Natural killer cell treated with Interleukin-12 subunit alpha and Interleukin-12 subunit beta and Interleukin-15 and Interleukin-18, amount 100 ng/mL, for 72 hours (primary cell): ENCODE results near the gene CNNM3. TPM values are rescaled to one million over a fixed set of nuclear protein-coding genes. Genes with fewer than 3 reads are reported as not detected.

ENCODE experiments used
- ATAC-seq, 2 donors: fragments of 150-1000 bp; cut with Tn5 transposase in 1 of 2; sonication (Bioruptor Pico), chemical (Tn5 transposase) in 1 of 2; 2 replicates each; pipeline ENCODE4 v1.10.0; 2021
- DNase-seq: peaks from one replicate; pipeline ENCODE4 v3.0.0; 2022; ENCODE audit warnings: low spot score
- H3K27ac Mint-ChIP-seq, 2 donors: 1 replicate in 1 of 2; 2 replicates in 1 of 2; pipeline ENCODE4 v1.8.0; 2022; ENCODE audit warnings: mixed read lengths in 2 of 2, mild to moderate bottlenecking in 1 of 2, moderate library complexity in 1 of 2
- H3K27me3 Mint-ChIP-seq, 2 donors: 1 replicate in 1 of 2; 2 replicates in 1 of 2; pipeline ENCODE4 v1.8.0; 2022; ENCODE audit warnings: mixed read lengths in 2 of 2
- H3K36me3 Mint-ChIP-seq: one replicate; pipeline ENCODE4 v1.8.0; 2022; ENCODE audit warnings: mixed read lengths
- H3K4me1 Mint-ChIP-seq, 2 donors: 1 replicate in 1 of 2; 2 replicates in 1 of 2; pipeline ENCODE4 v1.8.0; 2022; ENCODE audit warnings: low read depth in 2 of 2, mixed read lengths in 2 of 2, mild to moderate bottlenecking in 1 of 2
- H3K4me3 Mint-ChIP-seq: one replicate; pipeline ENCODE4 v1.8.0; 2022; ENCODE audit warnings: mixed read lengths
- H3K9me3 Mint-ChIP-seq: 2 replicates; pipeline ENCODE4 v1.8.0; 2022; ENCODE audit warnings: mixed read lengths
- total RNA-seq, 2 donors: library from RNA; stranded (reverse); gene quantifications; one replicate each; pipeline ENCODE4 v1.2.3, GENCODE V29; 2022

Gene CNNM3
- total RNA-seq, 2 donors from 2014 or later, result 15.7 to 32.9 TPM

DNA sequence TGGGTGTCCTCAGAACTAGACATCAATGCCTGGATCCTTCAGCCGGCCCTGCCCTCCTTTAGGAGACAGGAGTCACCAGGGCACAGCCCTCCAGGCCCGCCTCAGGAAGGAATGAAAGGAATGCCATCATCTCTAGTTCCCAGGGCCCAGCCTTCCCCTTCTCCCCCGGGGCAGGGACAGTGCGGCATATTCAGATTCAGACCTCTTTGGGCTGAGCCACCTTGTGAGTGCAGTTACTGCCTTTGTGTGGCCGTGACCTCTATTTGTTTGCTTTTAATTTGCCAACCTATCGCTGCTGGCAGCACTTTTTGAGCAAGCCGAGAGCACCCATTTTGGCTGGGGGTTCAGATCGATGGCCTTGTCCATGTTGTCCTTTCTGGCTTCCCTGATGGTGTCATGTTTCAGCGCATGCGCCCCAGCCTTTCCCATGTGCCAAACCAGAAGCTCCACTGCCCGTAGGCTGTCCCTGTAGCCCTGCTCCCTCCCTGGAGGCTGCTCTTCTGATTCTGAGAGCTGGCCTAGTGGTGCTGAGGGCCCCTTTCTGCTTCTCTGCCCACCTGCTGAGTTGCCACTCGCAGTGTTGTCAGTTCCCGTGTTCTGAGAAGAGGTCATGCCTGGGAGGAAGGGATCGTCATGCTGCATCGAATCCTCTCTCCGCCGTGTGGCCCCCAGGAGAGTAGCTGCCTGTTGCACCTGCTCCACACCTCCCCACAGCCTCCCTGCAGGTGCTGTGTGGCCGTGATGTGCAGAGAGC is 16.9 kb downstream of the CNNM3 start:
- Mint-ChIP-seq H3K4me3 (no peak overlapping the region), H3K36me3 (peaks cover 16% of the 10 kb centered on the region), H3K27me3 (no peaks in the 10 kb centered on the region), H3K4me1 (no peaks in the 10 kb centered on the region), H3K9me3 (no peaks in the 10 kb centered on the region), H3K27ac (no peak overlapping the region)
- ATAC-seq, result no peak
- DNase-seq, result no peak

DNA sequence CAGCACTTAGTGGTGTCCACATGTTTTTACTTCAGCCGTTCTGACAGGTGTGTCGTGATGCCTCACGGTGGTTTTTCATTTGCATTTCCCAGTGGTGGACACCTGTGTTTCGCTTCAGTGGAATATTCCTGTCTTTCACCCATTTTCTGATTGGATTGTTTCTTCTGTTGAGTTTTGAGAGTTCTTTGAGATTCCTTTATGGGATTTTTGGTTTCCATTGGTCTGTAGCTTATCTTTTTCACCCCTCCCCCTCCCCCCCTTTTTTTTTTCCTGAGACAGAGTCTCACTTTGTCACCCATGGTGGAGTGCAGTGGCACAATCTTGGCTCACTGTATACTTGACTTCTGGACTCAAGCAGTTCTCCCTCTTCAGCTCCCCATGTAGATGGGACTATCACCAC is 19.8 kb downstream of the CNNM3 start:
- no peaks in the 10 kb centered on the region for H3K27me3 Mint-ChIP-seq
- H3K36me3 Mint-ChIP-seq, result peaks cover 4% of the 10 kb centered on the region
- DNase-seq (no peak), ATAC-seq (no peak)
- no peak overlapping the region for H3K27ac Mint-ChIP-seq
- H3K4me3 Mint-ChIP-seq, result no peak overlapping the region
- H3K9me3 Mint-ChIP-seq, result no peaks in the 10 kb centered on the region
- H3K4me1 Mint-ChIP-seq, result peaks cover 0 to 6% of the 10 kb centered on the region in 2 donors

DNA sequence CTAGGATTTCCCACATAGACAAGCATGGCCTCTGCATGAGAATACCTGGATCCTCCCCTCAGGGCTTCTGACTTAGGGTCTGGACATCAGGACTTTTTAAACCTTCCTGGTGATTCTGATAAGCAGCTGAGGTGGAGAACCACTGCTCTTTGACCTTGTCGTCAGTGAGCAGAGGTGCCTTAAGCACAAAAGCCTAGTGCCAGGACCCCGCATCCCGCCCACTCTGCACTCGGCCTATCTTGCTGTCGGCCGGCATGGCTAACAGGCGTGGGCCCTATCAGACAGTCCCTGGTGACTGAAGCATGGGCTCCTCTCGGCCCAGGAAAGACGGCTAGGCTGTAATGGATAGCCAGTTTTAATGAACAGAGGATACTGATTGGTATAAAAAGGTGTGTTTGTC is 21.5 kb downstream of the CNNM3 start:
- H3K27ac Mint-ChIP-seq, result no peak overlapping the region
- DNase-seq (no peak), ATAC-seq (no peak)
- peaks cover 0 to 6% of the 10 kb centered on the region in 2 donors for H3K4me1 Mint-ChIP-seq
- no peaks in the 10 kb centered on the region for H3K36me3 Mint-ChIP-seq
- H3K4me3 Mint-ChIP-seq, result no peak overlapping the region
- no peaks in the 10 kb centered on the region for H3K9me3 Mint-ChIP-seq
- H3K27me3 Mint-ChIP-seq, result no peaks in the 10 kb centered on the region

DNA sequence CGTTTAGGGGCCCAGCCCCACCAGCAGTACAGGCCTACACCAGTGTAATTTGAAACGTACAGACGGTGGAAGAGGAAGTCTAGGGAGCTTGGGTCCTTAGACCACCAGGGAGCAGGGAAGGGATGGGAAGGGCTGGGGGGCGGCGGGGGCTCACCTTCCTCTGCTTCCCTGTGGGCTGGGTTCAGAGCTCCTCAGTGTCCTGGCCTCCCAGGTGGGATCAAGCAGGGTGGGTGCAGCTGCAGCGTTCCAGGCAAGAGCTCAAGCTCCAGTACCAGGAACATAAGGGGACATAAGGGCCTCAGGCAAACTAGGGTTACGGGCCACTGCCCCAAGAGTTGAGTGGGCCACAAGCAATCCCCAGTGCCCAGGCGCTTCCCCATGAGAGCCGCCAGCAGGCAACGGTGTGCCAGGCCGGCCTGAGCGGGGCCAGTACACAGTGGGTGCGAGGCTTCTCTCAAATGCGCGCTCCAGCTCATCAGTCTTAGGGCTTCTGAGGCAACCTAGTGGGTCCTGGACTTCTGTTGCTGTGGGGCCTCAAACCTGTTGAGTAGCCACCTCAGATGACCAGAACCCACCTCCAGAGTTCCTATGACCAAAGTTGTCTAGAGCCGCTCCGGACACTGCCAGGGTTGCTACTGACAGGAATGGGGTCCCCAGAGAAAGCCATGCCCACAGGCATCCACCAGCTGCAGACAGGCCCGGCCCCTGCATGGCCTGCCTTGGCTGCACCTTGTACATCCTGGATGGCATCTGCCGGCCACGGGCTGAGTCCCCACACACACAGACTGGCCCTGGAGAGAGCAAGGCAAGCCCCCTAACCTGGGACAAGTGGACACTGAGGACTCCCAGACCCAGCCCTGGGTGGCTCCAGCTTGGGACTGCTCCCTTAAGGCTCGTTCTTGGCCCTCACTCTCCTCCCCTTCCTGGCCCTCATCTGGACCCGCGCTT is 22.6 kb downstream of the CNNM3 start:
- peaks cover 0 to 10% of the 10 kb centered on the region in 2 donors for H3K4me1 Mint-ChIP-seq
- H3K27me3 Mint-ChIP-seq, result no peaks in the 10 kb centered on the region
- DNase-seq, result no peak
- no peaks in the 10 kb centered on the region for H3K36me3 Mint-ChIP-seq
- ATAC-seq, result peak in 1 of 2 donors; percentile 2
- H3K4me3 Mint-ChIP-seq, result peak overlapping the region; percentile 60
- no peaks in the 10 kb centered on the region for H3K9me3 Mint-ChIP-seq
- no peak overlapping the region for H3K27ac Mint-ChIP-seq

DNA sequence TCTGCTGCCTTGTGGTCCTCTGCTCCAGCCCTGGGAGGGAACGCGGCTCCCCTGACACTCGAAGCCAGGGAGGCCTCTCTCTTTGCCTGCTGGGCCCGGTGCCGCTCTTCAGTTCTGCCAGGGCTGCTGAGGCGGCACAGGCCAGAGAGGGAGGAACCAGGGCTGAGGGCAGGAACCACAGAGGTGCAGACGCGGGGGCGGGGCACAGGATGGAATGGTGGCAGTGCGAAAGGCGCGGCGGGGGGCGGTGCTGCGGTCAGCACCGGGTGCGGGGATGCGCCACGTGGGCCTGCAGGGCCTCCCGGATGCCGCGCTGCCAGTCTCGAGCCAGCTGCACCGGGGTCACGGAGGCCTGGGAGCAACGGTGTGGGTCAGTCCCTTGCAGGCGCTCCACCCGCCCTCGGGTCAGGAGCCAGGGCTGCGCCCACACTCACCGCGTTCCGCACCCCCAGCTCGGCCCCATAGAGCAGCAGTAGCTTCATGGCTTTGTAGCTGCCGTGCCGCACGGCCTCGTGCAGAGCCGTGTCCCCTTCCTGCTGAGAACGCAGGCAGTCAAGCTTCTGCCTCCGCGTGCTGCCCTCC is 23.3 kb downstream of the CNNM3 start:
- Mint-ChIP-seq H3K9me3 (no peaks in the 10 kb centered on the region), H3K4me3 (peak overlapping the region; percentile 60), H3K4me1 (peaks cover 0 to 10% of the 10 kb centered on the region in 2 donors), H3K27me3 (no peaks in the 10 kb centered on the region), H3K36me3 (no peaks in the 10 kb centered on the region), H3K27ac (no peak overlapping the region)
- ATAC-seq, result peak; percentile 95 to 96
- DNase-seq, result peak; percentile 86

DNA sequence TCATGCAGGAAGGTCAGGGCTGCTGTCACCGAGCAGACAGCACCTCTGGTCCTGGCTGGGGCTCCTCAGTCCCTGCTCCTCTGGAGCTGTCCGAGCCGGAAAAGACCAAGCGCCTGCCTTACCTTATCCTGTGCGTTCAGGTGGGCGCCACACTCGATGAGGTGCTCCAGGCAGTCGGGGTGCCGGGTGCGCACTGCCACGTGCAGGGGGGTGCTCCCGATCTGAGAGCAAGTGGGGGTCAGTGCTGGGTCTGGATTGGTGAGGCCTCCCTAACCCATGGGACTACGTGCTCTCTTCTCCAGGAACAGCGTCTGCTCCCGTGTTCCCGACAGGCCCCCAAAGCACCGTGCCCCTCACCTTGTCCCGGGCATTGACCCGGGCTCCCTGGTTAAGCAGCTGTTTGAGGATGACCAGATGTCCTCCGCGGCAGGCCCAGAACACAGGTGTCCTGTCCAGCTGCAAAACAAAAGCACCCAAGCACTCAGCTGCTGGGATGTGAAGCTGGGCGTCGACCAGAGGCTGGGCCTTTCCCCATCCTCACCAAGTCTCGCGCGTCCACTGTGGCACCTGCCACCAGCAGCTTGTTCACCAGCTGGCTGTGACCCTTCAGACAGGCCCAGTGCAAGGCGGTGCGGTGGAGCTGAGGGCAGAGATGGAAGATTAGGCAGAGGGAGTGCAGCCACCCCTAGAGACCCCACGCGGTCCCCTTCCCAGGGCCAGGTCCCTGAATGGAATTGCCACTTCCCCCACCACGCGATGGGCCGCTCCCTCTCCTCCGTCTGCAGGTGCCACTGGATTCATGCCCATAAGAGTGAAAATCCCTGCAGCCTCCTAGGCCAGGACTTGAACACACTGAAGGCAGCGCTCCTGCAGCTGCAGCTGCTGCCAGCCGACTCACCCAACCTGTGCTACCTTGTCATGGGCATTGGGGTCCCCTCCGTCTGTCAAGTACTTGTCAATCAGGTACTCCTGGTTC is 24.1 kb downstream of the CNNM3 start:
- DNase-seq, result no peak
- Mint-ChIP-seq H3K4me3 (peak overlapping the region; percentile 36), H3K9me3 (no peaks in the 10 kb centered on the region), H3K4me1 (peaks cover 0 to 10% of the 10 kb centered on the region in 2 donors), H3K27ac (no peak overlapping the region), H3K27me3 (no peaks in the 10 kb centered on the region), H3K36me3 (no peaks in the 10 kb centered on the region)
- no peak for ATAC-seq

DNA sequence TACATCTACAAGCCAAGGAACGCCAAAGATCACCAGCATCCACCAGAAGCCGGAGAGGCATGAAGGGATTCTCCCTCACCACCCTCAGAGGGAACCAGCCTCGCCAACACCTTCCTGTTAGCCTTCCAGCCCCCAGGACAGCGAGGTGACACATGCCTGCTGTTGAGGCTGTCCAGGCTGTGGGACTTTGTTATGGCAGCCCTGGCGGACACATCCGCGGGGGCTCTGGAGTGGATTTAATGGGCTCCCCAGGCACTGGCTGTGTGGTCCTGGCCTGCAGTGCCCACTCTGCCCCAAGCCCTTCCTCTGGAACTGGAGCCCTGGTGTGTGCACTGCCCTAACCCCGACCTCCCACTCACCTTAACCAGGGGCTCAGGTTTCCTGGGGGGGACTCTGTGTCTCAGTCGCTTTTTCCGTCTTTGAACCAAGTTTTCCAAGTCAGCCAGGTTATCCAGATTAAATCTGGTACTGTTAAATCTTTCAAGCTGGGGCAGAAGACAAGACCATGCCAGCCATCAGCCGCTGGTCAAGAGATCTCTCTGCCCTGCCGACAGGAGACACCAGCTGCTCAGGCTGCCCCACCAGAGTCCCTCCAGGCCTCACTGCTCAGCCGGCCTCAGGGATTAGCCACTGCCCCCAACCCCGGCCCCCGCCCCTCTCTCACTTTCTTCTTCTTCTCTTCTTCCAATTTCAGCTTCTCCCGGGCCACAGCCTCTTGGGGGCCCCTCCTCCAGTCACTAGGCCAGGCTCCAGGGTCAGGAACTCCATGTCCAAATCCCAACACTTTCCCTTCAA is 25.8 kb downstream of the CNNM3 start:
- ATAC-seq (no peak), DNase-seq (no peak)
- Mint-ChIP-seq H3K4me3 (no peak overlapping the region), H3K9me3 (no peaks in the 10 kb centered on the region), H3K36me3 (no peaks in the 10 kb centered on the region), H3K27ac (no peak overlapping the region), H3K27me3 (no peaks in the 10 kb centered on the region), H3K4me1 (peaks cover 0 to 10% of the 10 kb centered on the region in 2 donors)

DNA sequence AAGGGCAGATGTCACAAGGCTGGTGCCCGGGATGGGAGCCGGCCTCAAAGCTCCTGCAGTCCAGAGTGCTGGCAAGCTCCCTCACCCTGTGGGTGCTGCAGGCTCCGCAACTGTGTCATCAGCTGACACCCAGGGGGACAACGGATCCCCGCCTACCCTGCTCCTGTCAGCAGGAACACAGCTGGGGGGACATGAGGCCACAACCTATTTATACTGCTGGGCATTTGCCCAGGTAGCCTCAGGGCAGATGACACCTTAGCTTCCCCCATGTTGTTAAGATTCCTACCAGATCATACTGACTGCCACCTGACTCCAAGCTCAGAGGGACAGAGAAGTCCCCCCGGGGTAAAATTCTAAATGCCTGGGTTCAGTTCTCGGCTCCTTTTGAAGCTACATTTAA is 26.5 kb downstream of the CNNM3 start:
- Mint-ChIP-seq H3K36me3 (no peaks in the 10 kb centered on the region), H3K27me3 (no peaks in the 10 kb centered on the region)

DNA sequence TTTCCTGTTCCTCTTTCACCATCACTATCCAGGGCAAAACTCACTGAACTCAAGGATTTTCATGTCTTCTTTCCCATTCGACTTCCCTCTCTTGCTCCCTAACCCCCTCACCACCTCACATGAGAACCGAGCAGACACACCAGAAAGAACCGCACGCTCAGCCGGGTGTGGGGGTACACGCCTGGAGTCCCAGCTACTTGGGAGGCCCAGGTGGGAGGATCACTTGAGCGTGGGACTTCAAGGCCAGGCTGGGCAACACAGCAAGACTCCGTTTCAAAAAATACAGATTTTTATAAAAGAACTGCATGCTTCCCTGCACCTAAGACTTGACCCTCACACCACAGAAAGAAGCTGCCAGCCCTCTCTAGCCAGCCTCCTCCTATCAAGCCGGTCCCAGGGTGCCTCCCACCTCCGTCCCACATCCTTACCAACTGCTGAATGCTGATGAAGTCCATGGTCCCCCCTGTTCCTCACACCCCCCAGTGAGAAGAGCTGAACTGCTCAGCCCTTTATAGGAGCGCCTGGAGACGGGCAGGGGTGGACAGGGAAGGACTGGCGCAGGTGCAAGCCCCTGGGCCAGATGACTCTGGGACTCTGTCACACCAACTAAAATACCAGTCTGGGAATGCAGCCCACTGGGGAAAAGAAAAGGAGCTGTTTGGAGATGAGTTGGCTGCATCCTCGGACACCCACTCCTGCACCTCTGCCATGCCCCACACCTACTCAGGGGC is 27.6 kb downstream of the CNNM3 start, which contains the start of gene ANKRD23:
ANKRD23 (minus strand) TSS at position 484 of the 731 bp plus-strand sequence; CDS start at position 455, 29 bp downstream.
- H3K9me3 Mint-ChIP-seq, result no peaks in the 10 kb centered on the region
- H3K4me3 Mint-ChIP-seq, result no peak within 1 kb of the TSS
- H3K27ac Mint-ChIP-seq, result peak within 1 kb of the TSS in 1 of 2 donors; percentile 3
- DNase-seq (no peak), ATAC-seq (no peak)
- no peaks in the 10 kb centered on the region for H3K36me3 Mint-ChIP-seq
- peaks cover 0 to 10% of the 10 kb centered on the region in 2 donors for H3K4me1 Mint-ChIP-seq
- H3K27me3 Mint-ChIP-seq, result no peaks in the 10 kb centered on the region

More for the DNA sequence above, 26.5 kb downstream of the CNNM3 start:
- Mint-ChIP-seq H3K4me3 (no peak overlapping the region), H3K4me1 (peaks cover 0 to 10% of the 10 kb centered on the region in 2 donors), H3K27ac (no peak overlapping the region), H3K9me3 (no peaks in the 10 kb centered on the region)
- ATAC-seq, result no peak
- no peak for DNase-seq

DNA sequence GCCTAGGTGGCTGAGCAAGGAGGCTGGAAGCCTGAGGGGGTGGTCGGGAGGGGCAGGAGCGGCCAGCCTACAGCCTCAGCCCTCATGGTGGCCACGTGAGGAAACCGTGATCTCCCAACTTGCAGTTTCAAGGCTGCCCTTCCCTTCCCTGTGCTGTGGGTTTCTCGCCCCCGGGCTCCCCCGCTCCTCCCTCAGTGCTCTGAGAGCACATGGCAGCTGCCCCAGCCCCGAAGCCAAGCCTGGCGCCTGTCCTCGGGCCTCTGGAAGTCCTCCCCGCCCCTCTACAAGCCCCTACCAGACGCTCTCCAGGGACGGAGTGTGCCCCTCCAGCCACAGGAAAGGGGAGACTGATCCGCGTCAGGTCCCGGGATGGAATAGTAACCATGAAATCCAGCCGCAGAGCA is 28.3 kb downstream of the CNNM3 start:
- H3K27ac Mint-ChIP-seq, result no peak overlapping the region
- peaks cover 0 to 7% of the 10 kb centered on the region in 2 donors for H3K4me1 Mint-ChIP-seq
- DNase-seq (no peak), ATAC-seq (no peak)
- no peaks in the 10 kb centered on the region for H3K9me3 Mint-ChIP-seq
- H3K27me3 Mint-ChIP-seq, result no peaks in the 10 kb centered on the region
- no peak overlapping the region for H3K4me3 Mint-ChIP-seq
- no peaks in the 10 kb centered on the region for H3K36me3 Mint-ChIP-seq

DNA sequence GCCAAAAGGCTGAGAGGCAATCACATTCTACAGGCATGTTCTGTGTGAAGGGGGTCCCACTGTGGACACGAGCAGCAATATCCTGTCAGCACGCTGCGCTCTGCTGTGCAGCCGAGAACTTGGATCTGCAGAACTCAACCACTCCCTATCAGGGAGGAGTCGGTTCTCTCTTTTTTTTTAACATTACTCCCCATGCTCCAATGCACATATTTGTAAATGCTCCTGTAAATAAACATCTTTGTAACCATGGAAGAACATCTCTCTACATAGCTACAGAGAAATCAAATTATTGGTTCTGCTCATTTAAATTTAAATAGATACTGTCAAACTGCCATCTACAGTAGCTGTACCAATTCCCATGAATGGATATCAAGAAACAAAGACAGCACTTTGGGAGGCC is 30.8 kb downstream of the CNNM3 start:
- Mint-ChIP-seq H3K27ac (no peak overlapping the region), H3K27me3 (no peaks in the 10 kb centered on the region), H3K4me3 (no peak overlapping the region), H3K9me3 (no peaks in the 10 kb centered on the region), H3K36me3 (no peaks in the 10 kb centered on the region), H3K4me1 (peaks cover 0 to 4% of the 10 kb centered on the region in 2 donors)
- DNase-seq, result no peak
- ATAC-seq, result no peak

DNA sequence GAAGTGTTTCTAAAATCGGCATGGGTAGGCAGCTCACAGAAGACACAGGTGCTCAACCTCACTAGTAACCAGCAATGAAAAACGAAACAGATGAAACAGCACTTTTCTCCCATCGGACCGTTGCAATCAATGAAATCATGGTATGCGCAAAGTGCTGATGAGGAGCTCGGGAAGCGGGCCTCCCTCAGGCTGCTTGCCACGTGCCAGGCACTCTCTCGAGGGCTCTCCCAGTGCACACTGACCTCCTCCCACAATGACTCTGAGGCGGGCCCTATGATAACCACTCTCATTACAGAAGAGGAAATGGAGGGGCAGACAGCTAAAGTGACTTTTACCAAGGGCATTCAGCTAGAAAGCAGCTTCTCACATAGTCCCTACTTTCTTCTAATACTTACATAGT is 31.5 kb downstream of the CNNM3 start:
- H3K27me3 Mint-ChIP-seq, result no peaks in the 10 kb centered on the region
- H3K4me1 Mint-ChIP-seq, result peaks cover 0 to 4% of the 10 kb centered on the region in 2 donors
- no peak overlapping the region for H3K4me3 Mint-ChIP-seq
- H3K36me3 Mint-ChIP-seq, result peaks cover 6% of the 10 kb centered on the region
- DNase-seq, result no peak
- H3K27ac Mint-ChIP-seq, result no peak overlapping the region
- no peaks in the 10 kb centered on the region for H3K9me3 Mint-ChIP-seq
- no peak for ATAC-seq
